ENCODE measurements around the gene C3orf18.

Gene C3orf18

DNA sequence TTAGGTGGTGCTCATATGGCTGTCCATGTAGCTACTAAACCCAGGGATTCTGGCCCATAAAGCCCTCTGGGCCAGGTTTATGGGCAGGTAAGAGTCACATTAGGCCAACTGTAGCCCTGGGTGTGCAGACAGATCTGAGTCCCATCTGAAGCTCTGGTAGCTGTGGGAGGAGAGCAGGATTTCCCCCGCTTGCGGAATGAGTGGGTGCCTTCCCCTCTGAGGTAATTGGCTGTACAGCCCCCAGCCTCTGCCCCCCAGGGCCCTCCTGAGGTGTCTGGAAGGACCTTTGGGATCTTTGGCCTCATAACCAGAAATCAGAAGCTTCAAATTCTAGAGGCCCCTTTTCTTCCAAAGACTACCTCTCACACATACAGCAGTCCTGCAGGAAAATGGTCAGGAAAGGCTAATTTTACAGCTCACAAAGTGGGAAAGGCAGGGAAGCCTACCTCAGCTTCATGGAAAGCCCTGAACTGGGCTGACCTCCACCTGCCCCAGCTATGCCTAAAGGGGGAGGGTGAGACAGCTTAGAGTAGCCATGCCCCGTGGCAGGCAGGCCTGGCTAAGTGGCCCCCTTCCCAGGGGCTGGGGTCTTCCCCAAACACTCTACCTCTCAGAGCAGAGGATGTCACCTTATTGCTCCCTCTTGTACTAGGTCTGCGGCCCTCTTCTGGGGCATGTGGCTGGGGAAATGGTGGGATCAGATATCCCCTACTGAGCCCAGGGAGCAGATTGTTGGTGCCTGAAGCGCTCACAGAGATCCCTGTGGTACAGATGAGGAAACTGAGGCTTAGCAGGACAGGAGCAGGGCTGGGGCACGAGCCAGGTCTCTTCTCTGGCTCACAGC lies 18.6 kb upstream of the C3orf18 start:
- in situ Hi-C loops (cut with HindIII; ENCODE audit: low pct_ligation_motif_present, low pct_unique_long_range_greater_than_20kb, low sequenced_read_pairs) = no loop called here
- no peak for DNase-seq

DNA sequence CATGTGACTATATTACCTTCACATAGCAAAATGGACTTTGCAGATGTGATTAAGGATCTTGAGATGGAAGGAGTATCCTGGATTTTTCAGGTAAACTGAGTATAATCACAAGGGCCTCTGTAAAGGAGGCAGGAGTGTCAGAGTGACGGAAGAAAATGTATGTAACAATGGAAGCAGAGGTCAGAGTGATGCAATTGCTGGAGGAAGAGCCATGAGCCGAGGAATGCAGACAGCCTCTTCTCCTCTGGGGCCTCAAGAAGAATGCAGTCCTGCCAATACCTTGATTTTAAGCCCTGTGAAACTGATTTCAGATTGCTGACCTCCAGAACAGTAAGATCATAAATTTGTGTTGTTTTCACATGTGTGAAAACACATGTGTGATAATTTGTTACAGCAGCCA lies 16.8 kb upstream of the C3orf18 start:
- in situ Hi-C loops (cut with HindIII; ENCODE audit: low pct_ligation_motif_present, low pct_unique_long_range_greater_than_20kb, low sequenced_read_pairs) = no loop called here
- no peak for DNase-seq

DNA sequence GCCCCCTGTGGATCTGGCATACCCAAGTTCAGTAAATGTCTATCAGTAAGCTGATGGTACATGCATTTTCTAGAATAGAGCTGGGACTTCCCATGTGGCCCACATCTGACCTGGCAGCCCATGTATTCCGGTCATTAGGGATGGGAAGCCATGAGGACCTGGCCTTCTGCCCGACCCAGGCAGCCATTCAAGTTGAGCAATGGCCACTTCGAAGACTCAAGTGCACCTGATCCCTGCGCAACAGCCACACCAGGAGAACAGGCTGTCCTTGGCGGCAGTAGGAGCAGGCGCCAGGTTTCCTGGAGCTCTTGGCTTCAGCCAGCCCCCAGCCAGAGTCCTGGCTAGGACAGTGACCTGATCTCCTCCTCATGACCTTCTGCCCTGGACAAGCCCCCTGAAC lies 16.4 kb upstream of the C3orf18 start:
- in situ Hi-C loops (cut with HindIII; ENCODE audit: low pct_ligation_motif_present, low pct_unique_long_range_greater_than_20kb, low sequenced_read_pairs) = no loop called here
- DNase-seq = no peak

- in situ Hi-C loops (cut with HindIII; ENCODE audit: low pct_ligation_motif_present, low pct_unique_long_range_greater_than_20kb, low sequenced_read_pairs) = no loop called here
- no peak for DNase-seq
Measured at GRCh38 chr3:50582083-50582482, 14.5 kb upstream of the C3orf18 start.

DNA sequence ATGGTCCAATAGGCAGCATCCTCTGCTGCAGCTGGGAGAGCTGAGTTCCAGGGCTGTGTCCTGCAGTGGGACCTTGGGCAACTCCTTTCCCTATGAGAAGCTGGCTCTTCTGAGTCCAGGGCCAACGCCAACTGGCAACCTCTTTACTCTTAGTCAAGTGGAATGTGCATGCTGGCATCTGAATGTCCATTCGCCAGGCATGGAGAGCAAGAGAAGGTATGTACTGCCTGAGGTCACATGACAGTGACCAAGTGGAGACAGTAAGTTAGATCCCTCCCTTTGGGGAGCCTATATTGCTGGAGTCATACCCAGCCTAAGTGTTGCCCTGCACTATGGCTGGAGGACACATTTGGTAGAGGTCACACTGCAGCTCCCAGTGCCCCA lies 13.9 kb upstream of the C3orf18 start:
- in situ Hi-C loops (cut with HindIII; ENCODE audit: low pct_ligation_motif_present, low pct_unique_long_range_greater_than_20kb, low sequenced_read_pairs) = no loop called here
- no peak for DNase-seq

GRCh38 chr3:50580683-50581458 lies 13.3 kb upstream of the C3orf18 start:
- DNase-seq = no peak
- in situ Hi-C loops (cut with HindIII; ENCODE audit: low pct_ligation_motif_present, low pct_unique_long_range_greater_than_20kb, low sequenced_read_pairs) = no loop called here

DNA sequence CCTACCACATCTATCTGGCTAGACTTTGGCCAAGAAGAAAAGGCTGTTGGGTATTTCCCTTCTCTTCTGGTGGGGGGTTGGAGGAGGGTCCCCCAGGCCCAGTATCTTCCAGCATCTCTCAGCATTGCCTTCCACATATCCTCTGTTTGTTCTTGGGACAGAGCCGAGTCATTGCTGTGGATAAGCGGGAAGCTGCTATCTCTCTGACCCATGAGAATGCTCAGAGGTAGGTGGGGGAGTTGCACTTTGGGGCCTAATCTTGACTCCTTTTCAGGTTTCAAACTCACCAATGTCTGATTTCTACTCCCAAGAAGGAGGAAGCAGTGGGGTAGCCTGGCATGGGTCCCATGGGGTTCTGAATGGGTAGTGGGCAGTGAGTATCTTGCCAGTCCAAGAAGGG lies 9.8 kb upstream of the C3orf18 start:
- in situ Hi-C loops (cut with HindIII; ENCODE audit: low pct_ligation_motif_present, low pct_unique_long_range_greater_than_20kb, low sequenced_read_pairs) = no loop called here

GRCh38 chr3:50575372-50575771 lies 7.8 kb upstream of the C3orf18 start:
- in situ Hi-C loops (cut with HindIII; ENCODE audit: low pct_ligation_motif_present, low pct_unique_long_range_greater_than_20kb, low sequenced_read_pairs) = no loop called here
- DNase-seq = no peak

More for the DNA sequence above, 9.8 kb upstream of the C3orf18 start:
- DNase-seq = no peak

DNA sequence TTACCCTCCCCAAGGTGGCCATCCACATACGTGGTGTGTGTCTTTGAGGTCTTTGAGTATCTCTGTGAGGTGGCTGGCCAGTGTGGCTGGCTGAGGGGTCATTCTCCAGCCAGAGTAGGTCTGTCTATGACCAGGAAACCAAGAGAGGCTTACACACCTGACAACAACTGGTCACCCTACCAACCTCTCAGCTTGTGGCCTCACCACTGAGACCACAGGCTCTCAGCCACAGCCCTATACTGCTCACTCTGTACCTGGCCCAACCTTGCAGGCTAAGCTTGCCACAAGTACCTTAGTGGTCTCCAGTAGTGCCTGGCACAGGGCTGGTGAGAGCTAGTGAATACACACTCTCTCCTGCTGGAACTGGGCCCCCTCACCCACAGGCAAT lies 6.9 kb upstream of the C3orf18 start:
- DNase-seq = no peak
- in situ Hi-C loops (cut with HindIII; ENCODE audit: low pct_ligation_motif_present, low pct_unique_long_range_greater_than_20kb, low sequenced_read_pairs) = no loop called here

DNA sequence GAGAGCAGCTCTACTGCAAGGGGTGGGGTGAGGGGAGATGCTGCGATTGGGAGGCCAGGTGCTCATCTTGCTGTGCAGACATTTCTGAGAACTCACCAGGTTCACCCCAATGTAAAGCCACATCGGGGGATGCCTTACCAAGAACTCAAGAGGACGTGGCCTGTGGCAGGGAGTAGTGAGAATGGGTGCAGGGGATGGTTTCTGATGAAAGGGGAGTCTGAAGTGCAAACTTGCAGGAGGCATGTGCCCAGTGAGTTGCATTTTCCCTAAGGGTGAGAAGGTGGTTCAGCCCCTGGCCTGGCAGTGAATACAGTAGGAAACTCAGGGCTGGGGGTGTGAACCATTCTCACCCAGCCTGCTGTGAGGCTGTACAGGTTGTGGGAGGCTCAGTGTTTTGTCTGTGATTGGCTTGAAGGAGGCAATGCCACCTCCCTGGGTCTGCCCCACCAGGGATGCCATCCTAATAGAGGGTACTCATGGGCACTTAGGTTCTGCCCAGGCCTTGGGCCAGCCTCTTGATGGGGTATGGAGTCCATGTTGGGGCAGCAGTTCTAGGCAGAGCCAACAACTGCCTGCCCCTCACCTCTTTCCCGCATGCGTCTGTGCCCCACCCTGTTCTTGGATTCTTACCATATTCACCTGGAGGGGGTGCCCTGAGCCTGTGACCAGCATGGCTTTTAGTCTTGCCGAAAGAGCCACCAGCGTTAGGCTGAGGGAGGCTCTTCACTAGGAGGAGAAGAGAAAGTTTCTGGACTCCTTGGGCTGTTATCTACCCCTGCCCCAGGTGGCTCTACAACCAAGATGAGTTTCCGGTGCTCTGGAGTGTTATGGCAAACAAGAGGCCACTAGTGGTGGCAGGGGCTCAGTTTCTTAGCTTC lies 6.3 kb upstream of the C3orf18 start:
- in situ Hi-C loops (cut with HindIII; ENCODE audit: low pct_ligation_motif_present, low pct_unique_long_range_greater_than_20kb, low sequenced_read_pairs) = no loop called here
- no peak for DNase-seq

DNA sequence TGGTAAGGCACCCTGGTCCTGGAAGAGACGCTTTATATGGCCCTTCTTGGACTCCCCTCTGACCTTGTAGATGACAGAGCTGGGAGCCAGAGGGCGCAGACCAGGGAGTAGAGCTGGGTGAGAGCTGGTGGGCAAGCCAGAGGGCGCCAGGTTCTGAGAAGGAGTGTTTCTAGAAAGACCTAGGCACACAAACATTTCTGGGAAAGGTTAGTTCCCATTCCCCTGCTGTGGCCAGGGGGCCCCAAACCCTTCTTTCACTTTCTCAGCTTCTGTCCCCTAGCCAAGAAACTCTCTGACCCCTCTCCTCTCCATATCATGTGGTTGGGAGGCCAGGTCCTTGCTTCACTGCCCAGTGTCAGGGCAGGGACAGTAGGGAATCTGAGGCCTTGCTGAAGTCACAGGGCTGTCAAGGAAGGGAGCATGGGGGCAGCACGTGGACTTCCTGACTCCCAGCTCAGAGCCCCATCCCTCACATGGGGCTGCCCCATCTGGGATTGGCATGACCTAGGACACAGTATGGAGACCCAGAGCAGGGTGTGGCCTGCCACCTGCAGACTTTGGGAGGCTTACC lies 5.3 kb upstream of the C3orf18 start:
- in situ Hi-C loops (cut with HindIII; ENCODE audit: low pct_ligation_motif_present, low pct_unique_long_range_greater_than_20kb, low sequenced_read_pairs) = no loop called here
- DNase-seq = no peak

DNA sequence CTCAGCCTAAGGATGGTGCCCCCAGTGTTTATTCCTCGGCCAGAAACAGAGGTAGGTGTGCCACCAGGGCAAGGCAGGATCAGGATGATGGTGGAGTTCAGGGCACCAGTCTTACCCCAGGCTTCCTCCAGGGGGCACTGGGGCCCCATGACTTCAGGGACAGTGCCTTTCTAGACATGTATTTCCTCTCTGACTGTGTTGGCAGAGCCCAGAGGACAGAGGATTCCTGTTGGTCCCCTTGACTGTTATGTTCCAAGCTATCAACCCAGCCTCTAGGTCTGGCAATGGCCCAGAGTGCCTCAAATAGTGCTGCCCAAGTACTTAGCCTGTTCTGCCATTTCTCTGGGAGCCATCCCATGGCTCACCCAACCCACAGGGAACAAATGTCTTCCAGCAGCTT lies 4.6 kb upstream of the C3orf18 start:
- peak; percentile 63 for DNase-seq
- in situ Hi-C loops (cut with HindIII; ENCODE audit: low pct_ligation_motif_present, low pct_unique_long_range_greater_than_20kb, low sequenced_read_pairs) = no loop called here

GRCh38 chr3:50571486-50571885 lies 3.9 kb upstream of the C3orf18 start:
- no peak for DNase-seq
- in situ Hi-C loops (cut with HindIII; ENCODE audit: low pct_ligation_motif_present, low pct_unique_long_range_greater_than_20kb, low sequenced_read_pairs) = no loop called here

GRCh38 chr3:50570508-50571279 lies 3.1 kb upstream of the C3orf18 start:
- in situ Hi-C loops (cut with HindIII; ENCODE audit: low pct_ligation_motif_present, low pct_unique_long_range_greater_than_20kb, low sequenced_read_pairs) = no loop called here
- no peak for DNase-seq

DNA sequence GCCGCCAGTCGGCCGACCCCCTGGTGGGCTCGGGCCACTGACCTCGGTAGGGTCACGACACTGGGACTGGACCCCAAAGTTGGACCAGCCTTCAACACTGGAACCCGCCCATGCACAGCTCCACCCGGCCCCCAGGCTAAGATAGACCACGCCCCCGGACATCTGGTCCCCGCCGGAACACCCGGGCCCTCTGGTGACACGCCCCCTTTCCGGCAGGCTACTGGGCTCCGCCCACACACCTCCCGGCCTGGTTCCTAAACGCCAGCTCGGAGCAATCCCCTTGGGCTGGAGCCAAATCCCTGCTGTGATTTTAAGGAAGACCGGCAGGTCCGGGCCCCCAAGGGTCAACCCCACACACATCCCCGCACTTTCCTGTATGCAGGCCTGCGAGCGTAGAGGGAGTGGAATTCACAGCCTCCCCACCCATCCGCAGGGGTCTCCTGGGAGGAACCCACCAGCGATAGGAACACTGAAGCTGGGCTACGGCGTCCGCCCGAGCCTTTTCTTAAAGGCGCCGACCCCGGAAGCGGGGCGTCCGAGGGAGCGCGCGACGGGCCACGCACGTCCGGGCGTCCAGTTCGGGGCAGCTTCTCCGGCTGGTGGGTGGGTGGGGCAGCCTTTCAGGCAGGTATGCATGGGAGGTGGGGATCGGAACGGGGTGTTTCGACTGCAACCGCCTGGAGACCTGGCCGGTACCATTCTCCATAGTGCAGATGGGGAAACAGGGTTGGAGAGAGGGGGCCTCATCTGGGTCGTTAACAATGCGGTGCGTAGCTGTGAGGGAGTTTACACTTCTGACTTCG lies 1.6 kb upstream of the C3orf18 start, which contains the start of gene HEMK1:
TSS of gene HEMK1 (plus strand) at position 576 of the 803 bp plus-strand sequence. CDS start 1,583 bp downstream, outside the sequence.
- in situ Hi-C loops (cut with HindIII; ENCODE audit: low pct_ligation_motif_present, low pct_unique_long_range_greater_than_20kb, low sequenced_read_pairs) = no loop called here
- peak; percentile 92 for DNase-seq

GRCh38 chr3:50567011-50567385 lies 549 bp downstream of the C3orf18 start:
- DNase-seq = no peak
- in situ Hi-C loops (cut with HindIII; ENCODE audit: low pct_ligation_motif_present, low pct_unique_long_range_greater_than_20kb, low sequenced_read_pairs) = no loop called here

GRCh38 chr3:50564321-50564720 lies 3.2 kb downstream of the C3orf18 start:
- no peak for DNase-seq
- in situ Hi-C loops (cut with HindIII; ENCODE audit: low pct_ligation_motif_present, low pct_unique_long_range_greater_than_20kb, low sequenced_read_pairs) = no loop called here

Measured in ACHN (cell line).